Chondrocyte (in vitro differentiated cells): ENCODE data around the gene GRM6. TPM values are rescaled to one million over a fixed set of nuclear protein-coding genes. Genes with fewer than 3 reads are reported as not detected.

Source experiments
- DNase-seq: peaks from one replicate; pipeline ENCODE4 v3.0.0; 2021; ENCODE audit warnings: mixed read lengths, low spot score
- H3K27ac Mint-ChIP-seq: one replicate; pipeline ENCODE4 v1.8.0; 2021; ENCODE audit warnings: mild to moderate bottlenecking, moderate library complexity, mixed read lengths; ENCODE audit not compliant: unreplicated experiment
- H3K27me3 Mint-ChIP-seq: 2 replicates; pipeline ENCODE4 v1.8.0; 2021; ENCODE audit warnings: low read depth, mixed read lengths
- H3K36me3 Mint-ChIP-seq: 2 replicates; pipeline ENCODE4 v1.8.0; 2021; ENCODE audit warnings: low read depth, mixed read lengths
- H3K4me1 Mint-ChIP-seq: 2 replicates; pipeline ENCODE4 v1.8.0; 2021; ENCODE audit warnings: low read depth, mild to moderate bottlenecking, mixed read lengths
- H3K4me3 Mint-ChIP-seq: one replicate; pipeline ENCODE4 v1.8.0; 2021; ENCODE audit warnings: mild to moderate bottlenecking, moderate library complexity, mixed read lengths; ENCODE audit not compliant: unreplicated experiment
- H3K9me3 Mint-ChIP-seq: 2 replicates; pipeline ENCODE4 v1.8.0; 2021; ENCODE audit warnings: low read depth, mixed read lengths
- CTCF ChIP-seq: fragments of 200-600 bp; sonication (generic); IDR thresholded peaks from 2 replicates; pipeline ENCODE4 v1.5.0; 2021; ENCODE audit warnings: antibody characterized with exemption, mild to moderate bottlenecking, moderate library complexity
- total RNA-seq: library from RNA; stranded (reverse); gene quantifications from 3 replicates; pipeline ENCODE4 v1.2.1, GENCODE V29; 2021

The GRM6 gene
- total RNA-seq, 1 donor from 2014 or later = not detected

GRCh38 chr5:178982941-178983340 is 12.2 kb downstream of the GRM6 start:
- no peak for DNase-seq
- H3K4me3 Mint-ChIP-seq = no peak overlapping the region
- no peaks in the 10 kb centered on the region for H3K4me1 Mint-ChIP-seq
- peaks cover 2% of the 10 kb centered on the region for H3K36me3 Mint-ChIP-seq
- H3K27me3 Mint-ChIP-seq = no peaks in the 10 kb centered on the region
- H3K9me3 Mint-ChIP-seq = peaks cover 58% of the 10 kb centered on the region
- no peak for TF ChIP-seq CTCF
- no peak overlapping the region for H3K27ac Mint-ChIP-seq

DNA sequence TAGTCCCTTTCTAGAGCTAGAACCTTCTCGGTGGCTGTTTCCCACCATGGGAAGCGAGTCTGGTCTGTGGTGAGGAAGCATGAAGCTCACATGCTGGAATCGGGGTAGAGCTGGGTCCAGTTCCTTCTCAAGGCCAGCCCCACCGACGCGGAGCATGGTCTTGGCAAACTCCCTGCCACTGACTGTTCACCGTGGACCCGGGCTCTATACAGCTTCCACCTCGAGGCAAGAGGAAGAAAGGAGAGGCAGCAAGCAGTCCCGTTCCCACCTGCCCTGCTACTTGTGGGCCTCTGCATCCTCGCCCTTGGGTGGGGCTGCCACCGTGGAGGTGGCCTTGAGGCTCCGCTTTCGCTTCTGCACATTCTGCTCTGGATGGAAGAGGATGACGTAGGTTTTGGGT is 13.7 kb downstream of the GRM6 start:
- Mint-ChIP-seq H3K27me3 (no peaks in the 10 kb centered on the region), H3K4me3 (no peak overlapping the region), H3K9me3 (peaks cover 64% of the 10 kb centered on the region), H3K4me1 (no peaks in the 10 kb centered on the region), H3K36me3 (peaks cover 2% of the 10 kb centered on the region), H3K27ac (no peak overlapping the region)
- DNase-seq = no peak
- TF ChIP-seq CTCF = no peak

- no peak overlapping the region for H3K27ac Mint-ChIP-seq
- DNase-seq = no peak
- H3K4me1 Mint-ChIP-seq = no peaks in the 10 kb centered on the region
- no peak for TF ChIP-seq CTCF
- peaks cover 25% of the 10 kb centered on the region for H3K36me3 Mint-ChIP-seq
- H3K27me3 Mint-ChIP-seq = no peaks in the 10 kb centered on the region
- peaks cover 82% of the 10 kb centered on the region for H3K9me3 Mint-ChIP-seq
- no peak overlapping the region for H3K4me3 Mint-ChIP-seq
These were observed 29.6 kb downstream of the GRM6 start for GRCh38 chr5:178965465-178966055.

- DNase-seq = no peak
- no peaks in the 10 kb centered on the region for H3K27me3 Mint-ChIP-seq
- no peaks in the 10 kb centered on the region for H3K4me1 Mint-ChIP-seq
- no peak overlapping the region for H3K4me3 Mint-ChIP-seq
- H3K36me3 Mint-ChIP-seq = peaks cover 33% of the 10 kb centered on the region
- no peak for TF ChIP-seq CTCF
- peaks cover 75% of the 10 kb centered on the region for H3K9me3 Mint-ChIP-seq
- H3K27ac Mint-ChIP-seq = no peak overlapping the region
These were observed 53.8 kb downstream of the GRM6 start for GRCh38 chr5:178941361-178941760.

- H3K27ac Mint-ChIP-seq = no peak within 1 kb of the TSS
These were observed 54.4 kb downstream of the GRM6 start, which contains the start of gene ZNF454 for GRCh38 chr5:178940569-178941360. Gene ZNF454, plus strand, starts transcription at chr5:178941198. Its CDS starts 1,594 bp downstream, at chr5:178942792.

More at GRCh38 chr5:178940569-178941360, 54.4 kb downstream of the GRM6 start, which contains the start of gene ZNF454:
- peak; percentile 93 for DNase-seq
- TF ChIP-seq CTCF = no peak
- Mint-ChIP-seq H3K27me3 (no peaks in the 10 kb centered on the region), H3K36me3 (peaks cover 38% of the 10 kb centered on the region), H3K9me3 (peaks cover 78% of the 10 kb centered on the region), H3K4me3 (no peak within 1 kb of the TSS), H3K4me1 (no peaks in the 10 kb centered on the region)
